GM23248 (cell line): Measurements from ENCODE around the gene RPS6KA5.

Experiments used
- EZH2 ChIP-seq: fragments of 200-600 bp; sonication (generic); IDR thresholded peaks from 2 replicates; pipeline ENCODE4 v1.6.1; 2018; ENCODE audit warnings: antibody characterized with exemption, mild to moderate bottlenecking; ENCODE audit not compliant: insufficient read depth, poor library complexity, severe bottlenecking
- EZH2phosphoT487 ChIP-seq: fragments of 200-600 bp; sonication (generic); IDR thresholded peaks from 2 replicates; pipeline ENCODE4 v1.6.1; 2018; ENCODE audit warnings: antibody characterized with exemption, moderate library complexity, mild to moderate bottlenecking, low read depth; ENCODE audit not compliant: insufficient read depth

DNA sequence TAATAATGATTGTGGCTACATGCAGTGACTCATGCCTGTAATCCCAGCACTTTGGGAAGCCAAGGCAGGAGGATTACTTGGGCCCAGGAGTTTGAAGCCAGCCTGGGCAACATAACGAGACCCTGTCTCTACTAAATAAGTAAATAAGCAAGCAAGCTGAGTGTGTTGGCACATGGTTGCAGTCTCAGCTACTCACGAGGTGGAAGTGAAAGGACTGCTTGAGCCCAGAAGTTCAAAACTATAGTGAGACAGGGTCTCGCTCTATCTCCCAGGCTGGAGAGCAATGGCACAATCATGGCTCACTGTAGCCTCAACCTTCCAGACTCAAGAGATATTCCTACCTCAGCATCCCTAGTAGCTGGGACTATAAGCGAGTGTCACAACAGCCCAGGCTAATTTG, 64.7 kb downstream of the RPS6KA5 start:
- no peak for TF ChIP-seq EZH2
- TF ChIP-seq EZH2phosphoT487, result no peak
